GM21528 (cell line): Measurements from ENCODE around the gene RFFL.
A peak's percentile ranks its signal among the peaks of the same experiment; 100 is the strongest.

Experiments
- ATAC-seq: cut with Tn5 transposase; IDR thresholded peaks from one replicate; pipeline ENCODE4 v1.9.1; 2021; ENCODE audit warnings: mild to moderate bottlenecking, moderate library complexity; ENCODE audit not compliant: unreplicated experiment, low FRiP score

RFFL gene

DNA sequence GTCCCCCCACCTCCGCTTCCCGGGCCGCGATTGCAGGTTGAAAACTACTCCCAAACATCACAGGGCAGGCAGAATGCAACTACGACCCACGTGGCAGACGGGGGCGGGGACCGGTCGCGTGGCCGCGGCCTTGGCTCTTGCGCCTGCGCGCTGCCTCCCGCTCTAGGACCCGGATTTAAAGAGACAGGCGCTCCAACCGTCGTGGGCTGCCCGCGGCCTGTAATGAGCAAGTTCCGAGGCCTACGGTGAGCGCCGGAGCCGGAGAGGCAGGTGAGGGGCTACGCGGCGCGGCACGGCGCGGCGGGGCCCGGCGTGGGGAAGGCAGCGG, 83.2 kb downstream of the RFFL start, which contains the start of gene LIG3:
Gene LIG3, plus strand, starts transcription at position 160 of the 328 bp plus-strand sequence. CDS start 2,494 bp downstream, outside the sequence.
- peak; percentile 91 for ATAC-seq

- ATAC-seq, result no peak
These were observed 83.7 kb downstream of the RFFL start for GRCh38 chr17:34979650-34980352.

GRCh38 chr17:34979153-34979552, 84.4 kb downstream of the RFFL start:
- ATAC-seq, result no peak

DNA sequence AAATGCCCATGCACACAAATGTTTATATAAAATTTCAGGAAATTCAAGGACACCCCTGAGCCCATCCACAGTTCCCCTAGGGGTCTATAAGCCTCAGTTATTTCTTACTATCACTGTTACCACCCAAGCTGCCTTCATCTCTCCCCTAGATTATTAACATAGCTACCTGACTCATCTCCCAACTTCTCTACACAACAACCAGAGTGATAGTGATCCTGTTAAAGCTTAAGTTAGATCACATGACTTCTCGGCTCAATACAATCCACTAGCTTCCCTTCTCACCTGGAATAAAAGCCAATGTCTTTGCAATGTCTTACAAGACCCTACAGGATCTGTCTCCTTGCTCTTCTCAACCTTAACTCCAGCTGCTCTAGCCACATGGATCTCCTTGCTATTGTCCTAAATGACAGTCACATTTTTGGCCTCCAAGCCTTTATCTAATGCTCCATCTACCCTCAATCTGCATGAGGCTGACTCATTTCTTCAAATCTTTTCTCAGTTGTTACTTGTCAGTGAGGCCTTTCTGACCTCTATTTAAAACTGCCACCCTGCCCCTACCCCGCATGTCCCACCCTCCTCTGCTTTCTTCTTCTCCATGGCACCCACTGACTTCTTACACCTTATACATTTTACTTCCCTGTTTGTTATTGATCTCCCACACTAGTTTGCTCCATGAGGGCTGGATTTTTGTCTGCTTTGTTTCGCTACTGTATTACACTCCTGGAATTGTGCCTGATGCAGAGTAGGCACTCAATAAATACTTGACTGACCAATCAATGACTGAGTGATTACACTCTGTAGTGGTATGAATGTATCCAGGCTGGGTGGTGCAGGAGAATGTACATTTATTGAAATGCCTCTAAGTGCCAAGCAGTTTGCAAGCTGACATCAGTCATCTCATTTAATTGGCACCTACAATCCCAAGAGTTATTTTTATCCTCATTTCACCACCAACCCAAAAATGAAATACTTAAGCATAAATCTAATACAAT, 88.4 kb downstream of the RFFL start:
- ATAC-seq, result no peak

- ATAC-seq, result no peak
These were observed 89.3 kb downstream of the RFFL start for GRCh38 chr17:34974179-34974578.

GRCh38 chr17:34961093-34961911, 102.2 kb downstream of the RFFL start, which contains the start of the genes CCT6B and ZNF830:
Gene CCT6B, minus strand, starts transcription at chr17:34961460. Its CDS starts 67 bp downstream, at chr17:34961393.
Gene ZNF830, plus strand, starts transcription at chr17:34961540. Its CDS starts 27 bp downstream, at chr17:34961567.
- ATAC-seq, result peak; percentile 92

DNA sequence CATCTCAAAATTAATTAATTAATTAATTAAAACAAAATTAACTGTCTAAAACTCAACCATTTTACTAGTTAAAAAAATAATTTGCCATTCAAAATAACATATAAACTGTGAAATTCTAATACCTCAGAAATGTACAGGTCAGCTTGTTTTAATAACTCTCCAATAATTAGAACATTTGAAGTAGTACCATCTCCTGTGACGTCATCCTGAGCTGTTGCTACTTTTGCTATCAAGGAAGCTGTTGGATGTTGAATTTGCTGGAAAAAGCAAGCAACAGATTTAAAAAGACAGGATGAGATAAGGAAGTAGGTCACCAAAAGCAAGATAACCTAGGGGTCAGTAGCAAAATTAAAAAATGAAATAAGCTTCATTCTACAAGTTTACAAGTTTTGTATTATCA, 105.1 kb downstream of the RFFL start:
- no peak for ATAC-seq
